Heart left ventricle (tissue), 13 donors: ENCODE measurements around the gene COL6A1.

ENCODE experiments used
- POLR2A ChIP-seq, 2 donors: fragments of 450-650 bp; IDR thresholded peaks; one replicate each; pipeline ENCODE4 v1.6.1; 2017; ENCODE audit warnings: antibody characterized with exemption in 2 of 2, mild to moderate bottlenecking in 2 of 2, moderate library complexity in 2 of 2
- TF ChIP-seq, protein P1 (sequence below), 12 donors: fragments of 200-600 bp; sonication (generic) in 4 of 12; IDR thresholded peaks; one replicate each; pipeline versions ENCODE4 v1.5.0 to v1.8.0; 2018 to 2022; ENCODE audit warnings: antibody characterized with exemption in 12 of 12, mild to moderate bottlenecking in 5 of 12
- donor health status: ischemic (EF 13 %, LVEDD 7.1; RV severe dilation, severe dysfunction).
- donor health status: DM: no; HTN: yes; CAD: no.
- donor health status: DM: no; HTN: no; CAD: no.
- donor health status: ischemic (EF 25% LVEDD 6.9; RV normal size, moderate dysfunction).
- donor health status: ischemic (EF 25% LVEDD 5.7; RV mildly dilated, moderate dysfunction).
- donor health status: ischemic (EF 35%, LVEDD 5.7; RV mildly dilated, moderate dysfunction).
- donor health status: nonischemic (EF 11% LVEDD 7.7; RV severe dilation, severe dysfunction).
- donor health status: DM: yes; HTN: yes; CAD: no.
- donor health status: PGD.
- donor health status: ischemic (EF 29% LVEDD 5.4; RV normal size, mild dysfunction).
- donor health status: nonischemic (EF 23%, LVEDD 6.1; RV moderate dilation, normal function).

DNA sequence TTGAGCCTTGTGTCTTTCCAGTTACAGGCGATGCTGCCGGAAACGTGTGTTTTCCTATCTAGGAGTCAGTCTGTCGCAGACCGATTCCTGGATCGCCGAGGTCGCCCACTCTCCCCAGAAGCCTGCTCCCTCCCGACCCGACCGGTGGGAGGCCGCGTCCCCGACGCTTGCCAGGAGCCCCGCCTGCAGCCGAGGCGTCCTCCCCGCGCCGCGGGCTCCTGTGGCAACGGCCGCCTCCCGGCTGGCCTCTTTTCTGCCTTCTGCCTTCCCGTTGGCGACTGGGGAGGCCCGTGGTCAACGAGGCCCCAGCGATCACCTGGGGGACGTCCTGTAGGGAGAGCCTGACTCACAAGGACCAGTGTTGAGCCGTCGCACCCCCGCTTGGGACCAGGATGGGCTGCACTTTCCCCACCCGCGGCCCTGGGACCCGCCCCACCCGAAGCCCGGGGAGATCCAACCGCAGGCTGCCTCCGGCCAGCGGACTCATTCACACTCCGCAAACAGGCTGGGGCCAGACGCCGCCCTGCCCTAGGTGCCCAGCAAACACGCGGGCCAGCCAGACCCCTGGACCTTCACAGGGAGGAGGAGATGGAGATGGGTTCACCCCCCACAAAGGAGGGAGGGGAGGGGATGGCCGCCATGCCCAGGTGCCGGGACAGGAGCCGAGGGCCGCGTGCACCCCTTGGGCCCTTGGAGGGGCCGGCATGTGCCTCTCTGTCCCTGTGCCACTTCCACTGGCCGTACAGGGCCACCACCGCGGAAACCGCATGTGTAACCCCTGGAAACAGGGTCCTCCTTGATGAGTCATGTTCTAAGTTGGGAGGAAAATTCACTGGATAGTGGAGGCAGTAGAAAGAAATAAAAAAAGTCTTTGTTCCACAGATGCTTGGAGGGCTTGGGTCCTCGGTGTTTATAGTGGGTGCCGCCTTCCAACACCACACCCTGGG, 7.2 kb upstream of the COL6A1 start:
- TF ChIP-seq, protein P1, sequence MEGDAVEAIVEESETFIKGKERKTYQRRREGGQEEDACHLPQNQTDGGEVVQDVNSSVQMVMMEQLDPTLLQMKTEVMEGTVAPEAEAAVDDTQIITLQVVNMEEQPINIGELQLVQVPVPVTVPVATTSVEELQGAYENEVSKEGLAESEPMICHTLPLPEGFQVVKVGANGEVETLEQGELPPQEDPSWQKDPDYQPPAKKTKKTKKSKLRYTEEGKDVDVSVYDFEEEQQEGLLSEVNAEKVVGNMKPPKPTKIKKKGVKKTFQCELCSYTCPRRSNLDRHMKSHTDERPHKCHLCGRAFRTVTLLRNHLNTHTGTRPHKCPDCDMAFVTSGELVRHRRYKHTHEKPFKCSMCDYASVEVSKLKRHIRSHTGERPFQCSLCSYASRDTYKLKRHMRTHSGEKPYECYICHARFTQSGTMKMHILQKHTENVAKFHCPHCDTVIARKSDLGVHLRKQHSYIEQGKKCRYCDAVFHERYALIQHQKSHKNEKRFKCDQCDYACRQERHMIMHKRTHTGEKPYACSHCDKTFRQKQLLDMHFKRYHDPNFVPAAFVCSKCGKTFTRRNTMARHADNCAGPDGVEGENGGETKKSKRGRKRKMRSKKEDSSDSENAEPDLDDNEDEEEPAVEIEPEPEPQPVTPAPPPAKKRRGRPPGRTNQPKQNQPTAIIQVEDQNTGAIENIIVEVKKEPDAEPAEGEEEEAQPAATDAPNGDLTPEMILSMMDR (IDR thresholded peaks at IDR 0.05) = no peak
- no peak for TF ChIP-seq POLR2A (IDR thresholded peaks at IDR 0.05)
